K562 (cell line): ENCODE data around the gene ANKRD24. TPM values are rescaled to one million over a fixed set of nuclear protein-coding genes. Genes with fewer than 3 reads are reported as not detected.

Experiments
- BRD4 ChIP-seq: fragments of 200-600 bp; sonication (generic); IDR thresholded peaks from 2 replicates; pipeline ENCODE4 v1.6.1; 2017; ENCODE audit warnings: inconsistent platforms
- GABPB1 ChIP-seq: sonication (generic); formaldehyde crosslinking; IDR thresholded peaks from 2 replicates; pipeline ENCODE4 v1.8.0; 2022; ENCODE audit warnings: mild to moderate bottlenecking, missing genetic modification reagents
- HMGN3 ChIP-seq: IDR thresholded peaks from 2 replicates; pipeline ENCODE4 v1.6.1; 2011; ENCODE audit warnings: borderline replicate concordance, low read depth, mild to moderate bottlenecking, mixed read lengths, low read length; ENCODE audit not compliant: insufficient read length; ENCODE audit errors: extremely low read depth
- MAZ ChIP-seq, 2 experiments: fragments of 450-650 bp in 1 of 2; sonication (generic) in 1 of 2; formaldehyde crosslinking; IDR thresholded peaks in 1 of 2; conservative IDR thresholded peaks in 1 of 2; 2 replicates each; pipeline versions ENCODE4 v1.4.0 to v1.5.0; 2020; ENCODE audit warnings: mild to moderate bottlenecking in 1 of 2, missing genetic modification reagents in 1 of 2
- MEIS2 ChIP-seq: fragments of 450-650 bp; IDR thresholded peaks from 2 replicates; pipeline ENCODE4 v1.6.1; 2014; ENCODE audit warnings: mild to moderate bottlenecking; ENCODE audit not compliant: partially characterized antibody
- NR3C1 ChIP-seq: sonication (generic); formaldehyde crosslinking; IDR thresholded peaks from 2 replicates; pipeline ENCODE4 v1.8.1; 2022; ENCODE audit warnings: missing genetic modification reagents
- POLR2AphosphoS2 ChIP-seq: IDR thresholded peaks from 2 replicates; pipeline ENCODE4 v1.6.1; 2012; ENCODE audit warnings: low read length, improper control_type of control experiment
- SRF ChIP-seq, 2 experiments: fragments of 250-450, 450-650 bp in 1 of 2; sonication (Bioruptor Pico) in 1 of 2; sonication (generic) in 1 of 2; formaldehyde crosslinking; IDR thresholded peaks; 2 replicates each; pipeline versions ENCODE4 v1.5.0 to v1.5.1; 2020 to 2022; ENCODE audit warnings: mild to moderate bottlenecking in 1 of 2, missing genetic modification reagents in 1 of 2
- SUPT5H ChIP-seq: fragments of 450-650 bp; IDR thresholded peaks from 2 replicates; pipeline ENCODE4 v1.6.1; 2016
- TBL1XR1 ChIP-seq, 2 experiments: IDR thresholded peaks; 2 replicates each; pipeline ENCODE4 v1.6.1; 2012; ENCODE audit warnings: improper control_type of control experiment in 2 of 2, low read length in 2 of 2, mild to moderate bottlenecking in 1 of 2
- TGIF2 ChIP-seq: sonication (generic); formaldehyde crosslinking; IDR thresholded peaks from 2 replicates; pipeline ENCODE4 v1.8.1; 2022; ENCODE audit warnings: mild to moderate bottlenecking, missing genetic modification reagents, moderate library complexity
- ZC3H4 ChIP-seq: sonication (generic); formaldehyde crosslinking; IDR thresholded peaks from 2 replicates; pipeline ENCODE4 v1.9.0; 2021; ENCODE audit warnings: missing genetic modification reagents, borderline replicate concordance
- ZFPM2 ChIP-seq: fragments of 250-450 bp; sonication (Bioruptor Pico); IDR thresholded peaks from 2 replicates; pipeline ENCODE4 v1.5.1; 2022; ENCODE audit warnings: mild to moderate bottlenecking
- ZFX ChIP-seq: sonication (generic); formaldehyde crosslinking; IDR thresholded peaks from 2 replicates; pipeline ENCODE4 v1.8.0; 2022; ENCODE audit warnings: mild to moderate bottlenecking, missing genetic modification reagents, moderate library complexity
- ZNF561 ChIP-seq: fragments of 450-650 bp; formaldehyde crosslinking; conservative IDR thresholded peaks from 2 replicates; pipeline ENCODE4 v1.4.0; 2020; ENCODE audit warnings: mild to moderate bottlenecking, moderate library complexity
- polyA plus RNA-seq, 8 experiments: library from polyadenylated mRNA; depleted of rRNA in 4 of 8; stranded (reverse) in 5 of 8; unstranded in 3 of 8; fragments of >200 nt; fragmentation: Nextera tagmentation in 2 of 8; fragmentation: Illumina TruSeq in 1 of 8; extraction: Ambion mirVana in 2 of 8; extraction: Trizol in 1 of 8; gene quantifications; 2 replicates each; pipeline versions ENCODE4 v1.2.1 to v1.2.3, GENCODE V29; 2011 to 2014; ENCODE audit warnings: inconsistent platforms in 1 of 8, missing spikeins in 1 of 8
- total RNA-seq, 7 experiments: library from RNA; depleted of rRNA in 6 of 7; stranded (reverse); fragments of >200 nt in 6 of 7; fragmentation: Illumina TruSeq in 2 of 7; extraction: Trizol in 2 of 7; gene quantifications; 2 replicates each; pipeline versions ENCODE4 v1.2.1 to v1.2.3, GENCODE V29; 2011 to 2021; ENCODE audit warnings: low replicate concordance in 1 of 7
- TF ChIP-seq, protein P1 (sequence below), 3 experiments: fragments of 200-800 bp in 1 of 3; fragments of 250-450 bp in 1 of 3; fragments of 450-650 bp in 1 of 3; sonication (Bioruptor Pico) in 1 of 3; sonication (Bioruptor generic) in 1 of 3; formaldehyde crosslinking in 1 of 3; IDR thresholded peaks; 2 replicates each; pipeline versions ENCODE4 v1.6.1 to v1.8.0; 2016 to 2022; ENCODE audit warnings: mild to moderate bottlenecking in 2 of 3, missing genetic modification characterization in 2 of 3, missing compliant biosample characterization in 1 of 3, moderate library complexity in 1 of 3
- TF ChIP-seq, protein P2 (sequence below): sonication (generic); formaldehyde crosslinking; IDR thresholded peaks from 2 replicates; pipeline ENCODE4 v1.8.1; 2023; ENCODE audit warnings: mild to moderate bottlenecking, missing genetic modification reagents
- TF ChIP-seq, protein P3 (sequence below): IDR thresholded peaks from 2 replicates; pipeline ENCODE4 v1.6.1; 2012; ENCODE audit warnings: low read depth, low read length, improper control_type of control experiment, borderline replicate concordance
- TF ChIP-seq, protein P4 (sequence below), 2 experiments: fragments of 450-650 bp in 1 of 2; sonication (generic) in 1 of 2; formaldehyde crosslinking; conservative IDR thresholded peaks; 2 replicates each; pipeline versions ENCODE4 v1.4.0 to v1.8.1; 2020 to 2022; ENCODE audit warnings: mild to moderate bottlenecking in 1 of 2, missing genetic modification reagents in 1 of 2

ANKRD24 gene
- total and polyA plus RNA-seq, 9 of the 15 experiments (the other 6 are each of a cell fraction or from before 2014, with no cell fraction given) = 0.07 to 0.12 (median 0.09) TPM; not detected in 5

DNA sequence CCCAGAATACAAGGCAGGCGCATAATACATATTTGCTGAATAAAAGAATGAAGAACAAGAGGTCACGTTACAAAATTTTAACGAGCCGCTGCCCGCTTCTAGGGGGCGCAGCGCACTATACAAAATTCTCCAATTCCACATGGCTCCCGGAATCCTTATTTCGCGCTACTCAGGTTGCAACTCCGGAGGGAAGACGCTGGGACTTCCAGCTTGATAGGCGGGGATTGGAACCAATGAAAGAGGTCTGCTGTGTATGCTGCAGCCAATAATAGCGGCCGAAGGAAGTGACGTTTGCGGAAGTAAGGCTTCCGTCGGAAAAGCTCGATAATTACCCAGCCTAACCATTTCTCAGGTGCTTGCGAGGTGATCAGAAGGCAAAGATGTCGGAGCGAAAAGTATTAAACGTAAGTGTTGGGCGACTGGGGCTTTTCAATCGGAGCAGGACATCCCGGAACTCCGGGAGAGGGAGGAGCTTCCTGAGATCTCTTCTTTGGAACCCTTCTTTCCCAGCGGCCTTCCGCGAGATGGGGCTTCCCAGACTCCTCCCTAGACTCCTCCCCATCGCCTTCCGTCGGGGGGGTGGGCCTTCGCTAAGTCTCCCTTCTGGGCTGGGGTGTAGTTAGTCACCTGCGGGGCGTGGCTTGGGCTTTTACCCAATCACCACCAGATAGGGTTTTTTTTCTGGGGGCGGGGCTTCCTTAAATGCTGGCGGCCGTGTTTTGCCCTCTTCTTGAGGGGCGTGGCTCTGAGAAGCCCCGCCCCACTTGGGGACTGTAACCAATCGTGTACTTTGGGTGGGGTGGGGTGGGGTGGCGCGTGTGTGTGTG is 64.5 kb downstream of the ANKRD24 start, which contains the start of gene YJU2 (continued):
- TF ChIP-seq NR3C1 = no peak
- peak in 1 of 2 experiments; percentile 34; a peak in 2 of 4 replicates for TF ChIP-seq SRF (CRISPR knock-in tag; IDR thresholded peaks at IDR 0.05)
- TF ChIP-seq SUPT5H = peak; percentile 90
- no peak for TF ChIP-seq MEIS2
- TF ChIP-seq, protein P1, sequence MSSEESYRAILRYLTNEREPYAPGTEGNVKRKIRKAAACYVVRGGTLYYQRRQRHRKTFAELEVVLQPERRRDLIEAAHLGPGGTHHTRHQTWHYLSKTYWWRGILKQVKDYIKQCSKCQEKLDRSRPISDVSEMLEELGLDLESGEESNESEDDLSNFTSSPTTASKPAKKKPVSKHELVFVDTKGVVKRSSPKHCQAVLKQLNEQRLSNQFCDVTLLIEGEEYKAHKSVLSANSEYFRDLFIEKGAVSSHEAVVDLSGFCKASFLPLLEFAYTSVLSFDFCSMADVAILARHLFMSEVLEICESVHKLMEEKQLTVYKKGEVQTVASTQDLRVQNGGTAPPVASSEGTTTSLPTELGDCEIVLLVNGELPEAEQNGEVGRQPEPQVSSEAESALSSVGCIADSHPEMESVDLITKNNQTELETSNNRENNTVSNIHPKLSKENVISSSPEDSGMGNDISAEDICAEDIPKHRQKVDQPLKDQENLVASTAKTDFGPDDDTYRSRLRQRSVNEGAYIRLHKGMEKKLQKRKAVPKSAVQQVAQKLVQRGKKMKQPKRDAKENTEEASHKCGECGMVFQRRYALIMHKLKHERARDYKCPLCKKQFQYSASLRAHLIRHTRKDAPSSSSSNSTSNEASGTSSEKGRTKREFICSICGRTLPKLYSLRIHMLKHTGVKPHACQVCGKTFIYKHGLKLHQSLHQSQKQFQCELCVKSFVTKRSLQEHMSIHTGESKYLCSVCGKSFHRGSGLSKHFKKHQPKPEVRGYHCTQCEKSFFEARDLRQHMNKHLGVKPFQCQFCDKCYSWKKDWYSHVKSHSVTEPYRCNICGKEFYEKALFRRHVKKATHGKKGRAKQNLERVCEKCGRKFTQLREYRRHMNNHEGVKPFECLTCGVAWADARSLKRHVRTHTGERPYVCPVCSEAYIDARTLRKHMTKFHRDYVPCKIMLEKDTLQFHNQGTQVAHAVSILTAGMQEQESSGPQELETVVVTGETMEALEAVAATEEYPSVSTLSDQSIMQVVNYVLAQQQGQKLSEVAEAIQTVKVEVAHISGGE (CRISPR knock-in tag; IDR thresholded peaks at IDR 0.05) = peak; percentile 96 to 99 (median 99)
- TF ChIP-seq, protein P2, sequence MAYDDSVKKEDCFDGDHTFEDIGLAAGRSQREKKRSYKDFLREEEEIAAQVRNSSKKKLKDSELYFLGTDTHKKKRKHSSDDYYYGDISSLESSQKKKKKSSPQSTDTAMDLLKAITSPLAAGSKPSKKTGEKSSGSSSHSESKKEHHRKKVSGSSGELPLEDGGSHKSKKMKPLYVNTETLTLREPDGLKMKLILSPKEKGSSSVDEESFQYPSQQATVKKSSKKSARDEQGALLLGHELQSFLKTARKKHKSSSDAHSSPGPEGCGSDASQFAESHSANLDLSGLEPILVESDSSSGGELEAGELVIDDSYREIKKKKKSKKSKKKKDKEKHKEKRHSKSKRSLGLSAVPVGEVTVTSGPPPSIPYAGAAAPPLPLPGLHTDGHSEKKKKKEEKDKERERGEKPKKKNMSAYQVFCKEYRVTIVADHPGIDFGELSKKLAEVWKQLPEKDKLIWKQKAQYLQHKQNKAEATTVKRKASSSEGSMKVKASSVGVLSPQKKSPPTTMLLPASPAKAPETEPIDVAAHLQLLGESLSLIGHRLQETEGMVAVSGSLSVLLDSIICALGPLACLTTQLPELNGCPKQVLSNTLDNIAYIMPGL (CRISPR knock-in tag) = peak; percentile 62; the same call in 1 of the 2 replicates
- no peak for TF ChIP-seq TGIF2 (CRISPR knock-in tag)
- no peak for TF ChIP-seq POLR2AphosphoS2
- TF ChIP-seq GABPB1 (CRISPR knock-in tag) = peak; percentile 98
- no peak for TF ChIP-seq ZFPM2 (CRISPR knock-in tag)
- TF ChIP-seq HMGN3 = no peak
- TF ChIP-seq, protein P3, sequence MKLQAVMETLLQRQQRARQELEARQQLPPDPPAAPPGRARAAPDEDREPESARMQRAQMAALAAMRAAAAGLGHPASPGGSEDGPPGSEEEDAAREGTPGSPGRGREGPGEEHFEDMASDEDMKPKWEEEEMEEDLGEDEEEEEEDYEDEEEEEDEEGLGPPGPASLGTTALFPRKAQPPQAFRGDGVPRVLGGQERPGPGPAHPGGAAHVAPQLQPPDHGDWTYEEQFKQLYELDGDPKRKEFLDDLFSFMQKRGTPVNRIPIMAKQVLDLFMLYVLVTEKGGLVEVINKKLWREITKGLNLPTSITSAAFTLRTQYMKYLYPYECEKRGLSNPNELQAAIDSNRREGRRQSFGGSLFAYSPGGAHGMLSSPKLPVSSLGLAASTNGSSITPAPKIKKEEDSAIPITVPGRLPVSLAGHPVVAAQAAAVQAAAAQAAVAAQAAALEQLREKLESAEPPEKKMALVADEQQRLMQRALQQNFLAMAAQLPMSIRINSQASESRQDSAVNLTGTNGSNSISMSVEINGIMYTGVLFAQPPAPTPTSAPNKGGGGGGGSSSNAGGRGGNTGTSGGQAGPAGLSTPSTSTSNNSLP = no peak
- TF ChIP-seq, protein P4, sequence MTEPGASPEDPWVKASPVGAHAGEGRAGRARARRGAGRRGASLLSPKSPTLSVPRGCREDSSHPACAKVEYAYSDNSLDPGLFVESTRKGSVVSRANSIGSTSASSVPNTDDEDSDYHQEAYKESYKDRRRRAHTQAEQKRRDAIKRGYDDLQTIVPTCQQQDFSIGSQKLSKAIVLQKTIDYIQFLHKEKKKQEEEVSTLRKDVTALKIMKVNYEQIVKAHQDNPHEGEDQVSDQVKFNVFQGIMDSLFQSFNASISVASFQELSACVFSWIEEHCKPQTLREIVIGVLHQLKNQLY (CRISPR knock-in tag; conservative IDR thresholded peaks at IDR 0.05) = no peak
- TF ChIP-seq ZC3H4 (CRISPR knock-in tag) = no peak
- peak; percentile 70; the same call in 1 of the 2 replicates for TF ChIP-seq BRD4
- peak; percentile 90 for TF ChIP-seq ZFX (CRISPR knock-in tag)
- peak in 1 of 2 experiments; percentile 64; a peak in 2 of 4 replicates for TF ChIP-seq TBL1XR1 (IDR thresholded peaks at IDR 0.05; ENCODE audit: low read length in 2 of 2)
- peak; percentile 46 to 62; a peak in 3 of 4 replicates for TF ChIP-seq MAZ (CRISPR knock-in tag; conservative IDR thresholded peaks at IDR 0.05 in 1 of 2, IDR thresholded peaks at IDR 0.05 in 1 of 2)
- no peak for TF ChIP-seq ZNF561 (CRISPR knock-in tag)
